H9 (cell line): ENCODE results near the gene ISM2. TPM values are rescaled to one million over a fixed set of nuclear protein-coding genes. Genes with fewer than 3 reads are reported as not detected.

Experiments used
- DNase-seq: peaks from one replicate; pipeline ENCODE4 v3.0.0-alpha.2; 2017
- H2AFZ ChIP-seq: one replicate; pipeline ENCODE4 v1.6.1; 2013; ENCODE audit warnings: mild to moderate bottlenecking, low read length, control low read depth, moderate library complexity
- H2AK5ac ChIP-seq: 2 replicates; pipeline ENCODE4 v1.6.1; 2013; ENCODE audit warnings: low read length, control low read depth, mixed read lengths; ENCODE audit not compliant: insufficient read length
- H2BK120ac ChIP-seq: one replicate; pipeline ENCODE4 v1.6.1; 2013; ENCODE audit warnings: low read depth, mild to moderate bottlenecking, low read length, control low read depth, inconsistent platforms; ENCODE audit not compliant: poor library complexity, severe bottlenecking
- H2BK12ac ChIP-seq: 2 replicates; pipeline ENCODE4 v1.6.1; 2013; ENCODE audit warnings: low read length, control low read depth, mixed read lengths, low read depth; ENCODE audit not compliant: insufficient read length
- H2BK15ac ChIP-seq: 2 replicates; pipeline ENCODE4 v1.6.1; 2013; ENCODE audit warnings: low read depth, low read length, control low read depth
- H2BK20ac ChIP-seq: one replicate; pipeline ENCODE4 v1.6.1; 2013; ENCODE audit warnings: low read depth, mild to moderate bottlenecking, low read length, control low read depth, inconsistent platforms; ENCODE audit not compliant: poor library complexity, severe bottlenecking
- H2BK5ac ChIP-seq: 2 replicates; pipeline ENCODE4 v1.6.1; 2013; ENCODE audit warnings: low read length, control low read depth, mixed read lengths; ENCODE audit not compliant: insufficient read length
- H3K14ac ChIP-seq: 2 replicates; pipeline ENCODE4 v1.6.1; 2013; ENCODE audit warnings: low read length, control low read depth; ENCODE audit not compliant: insufficient read depth
- H3K18ac ChIP-seq: 2 replicates; pipeline ENCODE4 v1.6.1; 2013; ENCODE audit warnings: low read depth, mild to moderate bottlenecking, mixed read lengths, low read length, control low read depth; ENCODE audit not compliant: insufficient read length
- H3K23ac ChIP-seq: 2 replicates; pipeline ENCODE4 v1.6.1; 2013; ENCODE audit warnings: low read length, control low read depth, mixed read lengths, low read depth; ENCODE audit not compliant: insufficient read length
- H3K23me2 ChIP-seq: 2 replicates; pipeline ENCODE4 v1.6.1; 2013; ENCODE audit warnings: low read depth, mild to moderate bottlenecking, mixed read lengths, low read length, control low read depth; ENCODE audit not compliant: insufficient read length, poor library complexity, severe bottlenecking
- H3K27ac ChIP-seq: 2 replicates; pipeline ENCODE4 v1.5.1; 2013; ENCODE audit warnings: low read length, control low read depth, mixed read lengths, low read depth; ENCODE audit not compliant: insufficient read length
- H3K27me3 ChIP-seq: 2 replicates; pipeline ENCODE4 v1.6.1; 2013; ENCODE audit warnings: low read length, control low read depth, inconsistent platforms; ENCODE audit not compliant: insufficient read depth
- H3K4ac ChIP-seq: 2 replicates; pipeline ENCODE4 v1.6.1; 2013; ENCODE audit warnings: low read depth, mild to moderate bottlenecking, control low read depth, inconsistent platforms, low read length, moderate library complexity
- H3K4me1 ChIP-seq: 2 replicates; pipeline ENCODE4 v1.6.1; 2013; ENCODE audit warnings: low read length, control low read depth, inconsistent platforms; ENCODE audit not compliant: insufficient read depth
- H3K4me2 ChIP-seq: 2 replicates; pipeline ENCODE4 v1.6.1; 2013; ENCODE audit warnings: low read length, control low read depth, mixed read lengths; ENCODE audit not compliant: insufficient read length, insufficient read depth
- H3K56ac ChIP-seq: 2 replicates; pipeline ENCODE4 v1.6.1; 2013; ENCODE audit warnings: low read depth, mild to moderate bottlenecking, mixed read lengths, low read length, control low read depth; ENCODE audit not compliant: insufficient read length
- H3K79me1 ChIP-seq: 2 replicates; pipeline ENCODE4 v1.6.1; 2013; ENCODE audit warnings: low read depth, mild to moderate bottlenecking, moderate library complexity, low read length, control low read depth, inconsistent platforms; ENCODE audit not compliant: insufficient read depth, poor library complexity, severe bottlenecking
- H3K79me2 ChIP-seq: 2 replicates; pipeline ENCODE4 v1.6.1; 2013; ENCODE audit warnings: low read length, control low read depth, inconsistent platforms; ENCODE audit not compliant: insufficient read depth
- H3K9ac ChIP-seq: 2 replicates; pipeline ENCODE4 v1.6.1; 2013; ENCODE audit warnings: low read length, control low read depth, mixed read lengths; ENCODE audit not compliant: insufficient read length; ENCODE audit errors: extremely low read depth
- H3K9me3 ChIP-seq: one replicate; pipeline ENCODE4 v1.6.1; 2013; ENCODE audit warnings: low read depth, low read length, inconsistent platforms; ENCODE audit not compliant: control insufficient read depth
- H3T11ph ChIP-seq: one replicate; pipeline ENCODE4 v1.6.1; 2013; ENCODE audit warnings: mild to moderate bottlenecking, low read length, control low read depth, inconsistent platforms
- H4K20me1 ChIP-seq: one replicate; pipeline ENCODE4 v1.6.1; 2013; ENCODE audit not compliant: control insufficient read depth, insufficient read length, insufficient read depth
- H4K5ac ChIP-seq: 2 replicates; pipeline ENCODE4 v1.6.1; 2013; ENCODE audit warnings: low read depth, mild to moderate bottlenecking, mixed read lengths, low read length, control low read depth; ENCODE audit not compliant: insufficient read length
- H4K8ac ChIP-seq: replicated peaks from 2 replicates; pipeline ENCODE4 v1.6.1; 2013; ENCODE audit warnings: low read length, control low read depth, mixed read lengths, low read depth; ENCODE audit not compliant: insufficient read length
- H4K91ac ChIP-seq: 2 replicates; pipeline ENCODE4 v1.6.1; 2013; ENCODE audit warnings: low read depth, mild to moderate bottlenecking, moderate library complexity, mixed read lengths, low read length, control low read depth; ENCODE audit not compliant: insufficient read length
- H3K27ac Mint-ChIP-seq, 3 experiments: 2 replicates in 2 of 3; 3 replicates in 1 of 3; pipeline ENCODE4 v1.8.0; 2020 to 2021; ENCODE audit warnings: mixed read lengths in 3 of 3, mild to moderate bottlenecking in 1 of 3, moderate library complexity in 1 of 3
- H3K27me3 Mint-ChIP-seq: 2 replicates; pipeline ENCODE4 v1.8.0; 2021; ENCODE audit warnings: low read depth, mild to moderate bottlenecking, moderate library complexity, mixed read lengths
- H3K36me3 Mint-ChIP-seq, 3 experiments: 2 replicates in 2 of 3; 3 replicates in 1 of 3; pipeline ENCODE4 v1.8.0; 2020 to 2021; ENCODE audit warnings: low read depth in 3 of 3, mixed read lengths in 3 of 3; ENCODE audit not compliant: insufficient read depth in 1 of 3
- H3K4me1 Mint-ChIP-seq, 2 experiments: 2 replicates each; pipeline ENCODE4 v1.8.0; 2020; ENCODE audit warnings: mixed read lengths in 2 of 2
- H3K4me3 Mint-ChIP-seq, 2 experiments: 2 replicates in 1 of 2; 3 replicates in 1 of 2; pipeline ENCODE4 v1.8.0; 2020 to 2021; ENCODE audit warnings: mild to moderate bottlenecking in 2 of 2, mixed read lengths in 2 of 2, moderate library complexity in 1 of 2
- H3K9me3 Mint-ChIP-seq, 2 experiments: 2 replicates in 1 of 2; 3 replicates in 1 of 2; pipeline ENCODE4 v1.8.0; 2020; ENCODE audit warnings: mild to moderate bottlenecking in 2 of 2, mixed read lengths in 2 of 2, moderate library complexity in 1 of 2
- WGBS: extraction: QIAGEN DNeasy Blood & Tissue Kit; methylation state at CpG from one replicate; pipeline ENCODE4 v1.1.7; 2013; ENCODE audit warnings: missing lambda C conversion rate, low lambda C conversion rate, mixed read lengths; ENCODE audit not compliant: insufficient read length; ENCODE audit errors: extremely low coverage; 5-methylcytosine and 5-hydroxymethylcytosine counted together
- total RNA-seq: library from RNA; stranded (reverse); gene quantifications from 2 replicates; pipeline ENCODE4 v1.2.1, GENCODE V29; 2021
- TF ChIP-seq, protein P1 (sequence below): fragments of 200-600 bp; sonication (generic); conservative IDR thresholded peaks from 3 replicates; pipeline ENCODE4 v1.8.0; 2021; ENCODE audit warnings: antibody characterized with exemption, mild to moderate bottlenecking

The ISM2 gene
- total RNA-seq, 1 experiment from 2014 or later = 0.39 TPM

- Histone ChIP-seq H4K8ac (no peak overlapping the region), H3K4me1 (no peaks in the 10 kb centered on the region), H2BK12ac (no peak overlapping the region), H2BK120ac (no peak overlapping the region), H3K14ac (no peak overlapping the region), H2BK15ac (no peak overlapping the region), H4K20me1 (no peaks in the 10 kb centered on the region), H4K91ac (no peak overlapping the region), H3K4ac (no peak overlapping the region), H3K23ac (no peak overlapping the region), H2BK20ac (no peak overlapping the region), H3T11ph (no peak overlapping the region), H3K9me3 (no peaks in the 10 kb centered on the region), H3K79me2 (no peaks in the 10 kb centered on the region), H3K27me3 (no peaks in the 10 kb centered on the region), H3K79me1 (no peaks in the 10 kb centered on the region), H3K4me2 (no peak overlapping the region), H3K18ac (no peak overlapping the region), H2AK5ac (no peak overlapping the region), H2BK5ac (no peak overlapping the region), H3K56ac (no peak overlapping the region), H3K9ac (no peak overlapping the region), H3K23me2 (no peaks in the 10 kb centered on the region), H3K27ac (no peak overlapping the region), H2AFZ (no peak overlapping the region), H4K5ac (no peak overlapping the region)
- no peak for DNase-seq
- Mint-ChIP-seq H3K36me3 (peaks cover 6 to 29% (median 19%) of the 10 kb centered on the region in 3 experiments; a peak in 6 of 7 replicates), H3K27ac (no peak overlapping the region; a peak in 1 of 7 replicates), H3K4me3 (no peak overlapping the region), H3K4me1 (no peaks in the 10 kb centered on the region), H3K27me3 (no peaks in the 10 kb centered on the region; the same call in 1 of the 2 replicates), H3K9me3 (peaks cover 0 to 5% of the 10 kb centered on the region in 2 experiments; a peak in 2 of 5 replicates)
- WGBS = no CpG with 5 or more reads among the region's 3 CpGs
- TF ChIP-seq, protein P1, sequence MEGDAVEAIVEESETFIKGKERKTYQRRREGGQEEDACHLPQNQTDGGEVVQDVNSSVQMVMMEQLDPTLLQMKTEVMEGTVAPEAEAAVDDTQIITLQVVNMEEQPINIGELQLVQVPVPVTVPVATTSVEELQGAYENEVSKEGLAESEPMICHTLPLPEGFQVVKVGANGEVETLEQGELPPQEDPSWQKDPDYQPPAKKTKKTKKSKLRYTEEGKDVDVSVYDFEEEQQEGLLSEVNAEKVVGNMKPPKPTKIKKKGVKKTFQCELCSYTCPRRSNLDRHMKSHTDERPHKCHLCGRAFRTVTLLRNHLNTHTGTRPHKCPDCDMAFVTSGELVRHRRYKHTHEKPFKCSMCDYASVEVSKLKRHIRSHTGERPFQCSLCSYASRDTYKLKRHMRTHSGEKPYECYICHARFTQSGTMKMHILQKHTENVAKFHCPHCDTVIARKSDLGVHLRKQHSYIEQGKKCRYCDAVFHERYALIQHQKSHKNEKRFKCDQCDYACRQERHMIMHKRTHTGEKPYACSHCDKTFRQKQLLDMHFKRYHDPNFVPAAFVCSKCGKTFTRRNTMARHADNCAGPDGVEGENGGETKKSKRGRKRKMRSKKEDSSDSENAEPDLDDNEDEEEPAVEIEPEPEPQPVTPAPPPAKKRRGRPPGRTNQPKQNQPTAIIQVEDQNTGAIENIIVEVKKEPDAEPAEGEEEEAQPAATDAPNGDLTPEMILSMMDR = no peak
These were observed 9.1 kb upstream of the ISM2 start for GRCh38 chr14:77507762-77508161.
